ENCODE results near the gene TCEANC2. TPM values are rescaled to one million over a fixed set of nuclear protein-coding genes. Genes with fewer than 3 reads are reported as not detected.
"Not testable (repeated sequence)": the region's sequence is repeated elsewhere in the genome, so short reads cannot be mapped to it uniquely, and the experiment has no call there.

The TCEANC2 gene
- 2.6 and 3.7 TPM in 2 replicates for total RNA-seq

- DNase-seq (ENCODE audit: low read depth, low spot score), result peak; percentile 97
Observed at GRCh38 chr1:54052934-54053744, at the start of gene TCEANC2, which contains the start of gene TMEM59. TCEANC2 (plus strand) TSS chr1:54053608; CDS start chr1:54054423, 815 bp downstream. TMEM59 (minus strand) TSS chr1:54053204; CDS start chr1:54053188, 16 bp downstream.

DNA sequence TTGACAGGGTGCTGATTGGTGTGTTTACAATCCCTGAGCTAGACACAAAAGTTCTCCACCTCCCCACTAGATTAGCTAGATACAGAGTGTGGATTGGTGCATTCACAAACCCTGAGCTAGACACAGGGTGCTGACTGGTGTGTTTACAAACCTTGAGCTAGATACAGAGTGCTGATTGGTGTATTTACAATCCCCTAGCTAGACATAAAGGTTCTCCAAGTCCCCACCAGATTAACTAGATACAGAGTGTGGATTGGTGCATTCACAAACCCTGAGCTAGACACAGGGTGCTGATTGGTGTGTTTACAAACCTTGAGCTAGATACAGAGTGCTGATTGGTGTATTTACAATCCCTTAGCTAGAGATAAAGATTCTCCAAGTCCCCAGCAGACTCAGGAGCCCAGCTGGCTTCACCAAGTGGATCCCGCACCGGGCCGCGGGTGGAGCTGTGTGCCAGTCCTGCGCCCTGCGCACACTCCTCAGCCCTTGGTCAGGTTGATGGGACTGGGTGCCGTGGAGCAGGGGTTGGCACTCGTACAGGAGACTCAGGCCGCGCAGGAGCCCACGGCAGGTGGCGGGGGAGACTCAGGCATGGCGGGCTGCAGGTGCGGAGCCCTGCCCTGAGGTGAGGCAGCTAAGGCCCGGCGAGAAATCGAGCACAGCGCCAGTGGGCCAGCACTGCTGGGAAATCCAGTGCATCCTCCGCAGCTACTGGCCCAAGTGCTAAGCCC is 49.5 kb upstream of the TCEANC2 start:
- not testable (repeated sequence) for DNase-seq (ENCODE audit: low read depth, low spot score)

DNA sequence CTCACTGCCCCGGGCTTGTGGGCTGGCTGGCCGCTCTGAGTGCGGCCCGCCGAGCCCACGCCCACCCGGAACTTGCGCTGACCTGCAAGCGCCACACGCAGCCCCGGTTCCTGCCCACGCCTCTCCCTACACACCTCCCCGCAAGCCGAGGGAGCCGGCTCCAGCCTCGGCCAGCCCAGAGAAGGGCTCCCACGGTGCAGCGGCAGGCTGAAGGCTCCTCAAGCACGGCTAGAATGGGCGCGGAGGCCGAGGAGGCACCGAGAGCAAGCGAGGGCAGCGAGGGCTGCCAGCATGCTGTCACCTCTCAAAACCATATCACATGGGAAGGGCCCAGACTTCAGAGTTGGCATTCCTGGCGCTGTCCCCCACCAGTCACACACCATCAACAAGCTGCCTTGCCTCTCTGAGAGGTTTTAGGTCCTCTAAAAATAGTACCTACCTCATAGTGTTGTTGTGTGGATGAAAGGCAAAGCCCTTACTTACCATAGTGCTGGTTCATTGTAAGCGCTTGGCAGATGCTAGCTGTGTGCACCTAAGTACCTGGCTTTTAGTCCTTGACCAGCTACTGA is 48.8 kb upstream of the TCEANC2 start:
- DNase-seq (ENCODE audit: low read depth, low spot score), result no peak

- DNase-seq (ENCODE audit: low read depth, low spot score), result no peak
Observed at GRCh38 chr1:54006508-54006907, 46.9 kb upstream of the TCEANC2 start.

DNA sequence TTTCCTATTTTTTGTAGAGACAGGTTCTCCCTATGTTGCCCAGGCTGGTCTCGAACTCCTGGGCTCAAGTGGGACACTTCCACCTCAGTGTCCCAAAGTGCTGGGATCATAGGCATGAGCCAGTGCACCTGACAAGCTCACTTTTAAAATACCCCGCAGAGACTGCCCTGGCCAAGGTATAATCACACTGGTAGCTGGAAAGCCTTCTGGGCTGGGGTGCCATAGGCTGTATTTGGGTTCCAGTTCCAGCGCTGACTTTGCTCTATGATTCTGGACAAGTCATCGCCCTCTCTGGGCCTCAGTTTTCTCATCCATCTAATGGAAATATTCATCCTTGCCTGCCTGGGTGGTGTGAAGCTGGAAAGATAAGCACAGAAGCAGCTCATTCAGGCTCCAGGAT is 45.8 kb upstream of the TCEANC2 start:
- DNase-seq (ENCODE audit: low read depth, low spot score), result no peak

GRCh38 chr1:54008876-54009275 is 44.5 kb upstream of the TCEANC2 start:
- no peak for DNase-seq (ENCODE audit: low read depth, low spot score)

GRCh38 chr1:54009406-54009805 is 44.0 kb upstream of the TCEANC2 start:
- DNase-seq (ENCODE audit: low read depth, low spot score), result no peak

- no peak for DNase-seq (ENCODE audit: low read depth, low spot score)
Observed at GRCh38 chr1:54010415-54011117, 42.8 kb upstream of the TCEANC2 start.

DNA sequence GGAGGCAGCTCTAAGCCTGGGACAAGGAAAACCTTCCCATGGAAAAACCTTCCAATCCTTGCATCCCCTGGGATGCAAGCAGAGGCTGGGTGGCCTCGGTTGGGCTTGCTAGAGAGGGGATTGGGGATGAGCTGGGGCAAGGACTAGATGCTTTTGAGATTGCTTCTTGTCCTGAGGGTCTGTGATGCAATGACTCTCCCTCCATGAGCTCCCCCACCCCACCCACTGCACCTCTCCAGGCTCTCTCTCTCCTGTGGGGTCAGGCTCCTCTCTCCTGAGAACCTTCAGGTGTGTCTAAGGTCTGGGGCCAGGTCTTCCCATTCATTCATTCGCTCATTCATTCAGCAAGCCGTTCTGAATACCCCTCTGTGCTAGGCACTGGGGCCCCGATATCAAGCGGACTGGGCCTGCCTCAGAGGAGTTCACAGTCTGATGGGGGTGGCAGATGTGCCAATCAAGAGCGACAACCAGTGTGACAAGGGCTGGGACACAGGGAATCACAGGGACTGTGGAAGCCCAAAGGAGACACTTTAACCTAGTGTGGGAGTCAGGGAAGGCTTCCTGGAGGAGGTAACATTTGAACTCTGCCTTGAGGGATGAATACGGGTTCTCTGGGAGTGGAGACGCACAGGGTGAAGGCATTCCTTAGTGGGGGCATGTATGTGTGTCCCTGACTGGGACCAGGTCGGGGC is 41.9 kb upstream of the TCEANC2 start:
- no peak for DNase-seq (ENCODE audit: low read depth, low spot score)

- DNase-seq (ENCODE audit: low read depth, low spot score), result no peak
Observed at GRCh38 chr1:54012008-54012325, 41.4 kb upstream of the TCEANC2 start.

DNA sequence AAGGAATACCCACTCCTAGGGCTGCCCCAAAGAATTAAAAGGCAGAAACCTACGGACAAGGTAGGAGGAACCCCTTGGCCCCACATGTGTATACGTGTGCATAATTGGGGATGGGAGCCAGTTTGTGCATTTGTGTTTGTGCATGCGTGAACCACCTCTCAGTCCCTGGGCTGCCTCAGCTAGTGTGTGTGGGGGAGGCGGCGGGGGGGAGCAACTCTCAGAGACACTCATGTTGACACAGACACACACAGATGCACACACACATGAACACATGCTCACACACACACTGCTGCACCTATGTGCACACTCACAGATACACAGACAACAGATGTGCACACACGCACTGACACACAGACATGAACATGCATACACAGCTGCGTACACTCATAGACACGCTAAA is 40.5 kb upstream of the TCEANC2 start:
- no peak for DNase-seq (ENCODE audit: low read depth, low spot score)

GRCh38 chr1:54013393-54014008 is 39.9 kb upstream of the TCEANC2 start:
- no peak for DNase-seq (ENCODE audit: low read depth, low spot score)

- no peak for DNase-seq (ENCODE audit: low read depth, low spot score)
Observed at GRCh38 chr1:54014009-54014629, 39.3 kb upstream of the TCEANC2 start.

GRCh38 chr1:54016343-54017282 is 36.8 kb upstream of the TCEANC2 start:
- DNase-seq (ENCODE audit: low read depth, low spot score), result no peak

DNA sequence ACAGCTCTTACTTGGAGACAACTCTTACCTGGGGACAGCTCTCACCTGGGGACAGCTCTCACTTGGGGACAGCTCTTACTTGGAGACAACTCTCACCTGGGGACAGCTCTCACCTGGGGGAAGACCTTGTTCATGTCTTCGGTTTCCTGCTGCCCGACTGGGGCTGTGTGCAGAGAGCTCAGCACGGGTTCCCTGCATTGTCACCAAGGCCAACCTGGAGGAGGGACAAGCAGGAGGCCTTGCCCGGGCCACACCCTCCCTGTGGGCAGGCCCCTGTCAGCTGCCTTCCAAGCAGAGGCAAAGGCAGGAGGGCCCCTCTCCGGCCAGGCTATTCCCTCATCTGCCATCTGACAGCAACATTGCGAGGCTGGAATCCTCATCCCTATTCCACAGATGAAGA is 35.4 kb upstream of the TCEANC2 start, which contains the start of gene LDLRAD1:
Gene LDLRAD1 (minus strand): TSS at position 208 of the 400 bp plus-strand sequence. CDS start 74 bp downstream, at position 134.
- DNase-seq (ENCODE audit: low read depth, low spot score), result no peak

- DNase-seq (ENCODE audit: low read depth, low spot score), result no peak
Observed at GRCh38 chr1:54018635-54019034, 34.8 kb upstream of the TCEANC2 start.

DNA sequence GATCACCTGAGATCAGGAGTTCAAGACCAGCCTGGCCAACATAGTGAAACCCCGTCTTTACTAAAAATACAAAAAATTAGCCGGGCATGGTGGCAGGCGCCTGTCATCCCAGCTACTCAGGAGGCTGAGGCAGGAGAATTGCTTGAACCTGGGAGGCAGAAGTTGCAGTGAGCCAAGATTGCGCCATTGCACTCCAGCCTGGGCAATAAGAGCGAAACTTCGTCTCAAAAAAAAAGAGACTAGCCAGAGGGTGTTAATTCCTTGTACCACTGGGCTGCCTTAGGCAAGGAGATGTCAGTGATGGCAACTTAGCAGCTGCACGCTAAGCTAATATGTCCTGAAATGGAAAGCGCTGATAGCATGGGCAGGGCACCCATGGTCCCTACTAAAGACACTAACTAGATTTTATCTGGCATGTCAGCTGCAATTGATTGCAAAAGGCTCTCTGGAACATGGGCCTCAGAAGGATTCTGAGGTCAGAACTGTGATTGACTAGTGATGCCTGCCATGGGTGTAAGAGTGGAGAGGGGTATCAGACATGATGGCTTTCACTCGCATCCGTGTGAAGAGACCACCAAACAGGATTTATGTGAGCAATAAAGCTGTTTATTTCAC is 33.7 kb upstream of the TCEANC2 start:
- not testable (repeated sequence) for DNase-seq (ENCODE audit: low read depth, low spot score)

GRCh38 chr1:54024358-54024757 is 29.1 kb upstream of the TCEANC2 start:
- no peak for DNase-seq (ENCODE audit: low read depth, low spot score)

DNA sequence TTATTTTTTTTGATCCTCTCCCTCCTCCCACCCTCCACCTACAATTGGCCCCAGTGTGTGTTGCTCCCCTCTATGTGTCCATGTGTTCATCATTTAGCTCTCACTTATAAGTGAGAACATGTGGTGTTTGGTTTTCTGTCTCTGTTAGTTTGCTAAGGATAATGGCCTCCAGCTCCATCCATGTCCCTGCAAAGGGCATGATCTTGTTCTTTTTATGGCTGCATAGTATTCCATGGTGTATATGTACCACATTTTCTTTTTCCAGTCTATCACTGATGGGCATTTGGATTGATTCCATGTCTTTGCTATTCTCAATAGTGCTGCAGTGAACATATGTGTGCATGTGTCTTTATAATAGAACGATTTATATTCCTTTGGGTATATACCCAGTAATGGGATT is 28.6 kb upstream of the TCEANC2 start:
- not testable (repeated sequence) for DNase-seq (ENCODE audit: low read depth, low spot score)

Measured in pulmonary artery endothelial cell (primary cell).